K562 (cell line): ENCODE measurements around the gene FARP1.

Source experiments
- CTCF ChIP-seq, 3 experiments: IDR thresholded peaks in 2 of 3; conservative IDR thresholded peaks in 1 of 3; 2 replicates each; pipeline ENCODE4 v1.5.1; 2011 to 2012; ENCODE audit warnings: low read length in 3 of 3, mild to moderate bottlenecking in 3 of 3, control low read depth in 2 of 3, improper control_type of control experiment in 1 of 3, inconsistent platforms in 1 of 3, low read depth in 1 of 3, mixed read lengths in 1 of 3, moderate library complexity in 1 of 3; ENCODE audit not compliant: insufficient read depth in 2 of 3
- EP300 ChIP-seq: IDR thresholded peaks from 2 replicates; pipeline ENCODE4 v1.6.1; 2012; ENCODE audit warnings: low read length, improper control_type of control experiment
- FOSL1 ChIP-seq: fragments of 200-800 bp; sonication (Bioruptor generic); conservative IDR thresholded peaks from 2 replicates; pipeline ENCODE4 v1.6.1; 2016; ENCODE audit warnings: missing genetic modification characterization, missing compliant biosample characterization
- MLLT1 ChIP-seq, 2 experiments: fragments of 450-650 bp; IDR thresholded peaks; 2 replicates each; pipeline ENCODE4 v1.6.1; 2016
- NR2C2 ChIP-seq, 2 experiments: fragments of 200-800 bp in 1 of 2; sonication (Bioruptor generic) in 1 of 2; sonication (generic) in 1 of 2; formaldehyde crosslinking in 1 of 2; IDR thresholded peaks; 2 replicates each; pipeline versions ENCODE4 v1.6.1 to v1.8.0; 2016 to 2022; ENCODE audit warnings: mild to moderate bottlenecking in 1 of 2, missing compliant biosample characterization in 1 of 2, missing genetic modification characterization in 1 of 2, missing genetic modification reagents in 1 of 2

- no peak for TF ChIP-seq CTCF (IDR thresholded peaks at IDR 0.05 in 2 of 3, conservative IDR thresholded peaks at IDR 0.05 in 1 of 3; ENCODE audit: insufficient read depth in 2 of 3, low read depth in 1 of 3, low read length in 3 of 3)
- TF ChIP-seq FOSL1 (tag), result no peak
- TF ChIP-seq MLLT1 (IDR thresholded peaks at IDR 0.05), result no peak
- no peak for TF ChIP-seq EP300
- TF ChIP-seq NR2C2 (CRISPR knock-in tag; IDR thresholded peaks at IDR 0.05), result no peak
- no peak for TF ChIP-seq NR2C2 (tag; IDR thresholded peaks at IDR 0.05)
These were observed 30.7 kb downstream of the FARP1 start for GRCh38 chr13:98173431-98174152.
